ENCODE measurements around the gene TASP1. TPM values are rescaled to one million over a fixed set of nuclear protein-coding genes. Genes with fewer than 3 reads are reported as not detected.

TASP1 gene
- 6.8 and 10.1 TPM in 2 replicates for total RNA-seq

GRCh38 chr20:13638496-13639149, at the start of gene TASP1:
TASP1 (minus strand) TSS chr20:13638932; CDS start chr20:13630078, 8,854 bp downstream.

Other genes with a start within 250 kb of the TASP1 start
- 5.9 and 11.1 TPM in 2 replicates for gene ESF1, start 146.0 kb upstream of the TASP1 start, total RNA-seq
- gene NDUFAF5, start 146.1 kb upstream of the TASP1 start, total RNA-seq: 11.7 and 12.6 TPM in 2 replicates